Measurements from ENCODE around the gene PIGK. TPM values are rescaled to one million over a fixed set of nuclear protein-coding genes. Genes with fewer than 3 reads are reported as not detected.

Gene PIGK
- total RNA-seq, 4 donors from 2014 or later: 1.1 to 14.1 (median 8.3) TPM

DNA sequence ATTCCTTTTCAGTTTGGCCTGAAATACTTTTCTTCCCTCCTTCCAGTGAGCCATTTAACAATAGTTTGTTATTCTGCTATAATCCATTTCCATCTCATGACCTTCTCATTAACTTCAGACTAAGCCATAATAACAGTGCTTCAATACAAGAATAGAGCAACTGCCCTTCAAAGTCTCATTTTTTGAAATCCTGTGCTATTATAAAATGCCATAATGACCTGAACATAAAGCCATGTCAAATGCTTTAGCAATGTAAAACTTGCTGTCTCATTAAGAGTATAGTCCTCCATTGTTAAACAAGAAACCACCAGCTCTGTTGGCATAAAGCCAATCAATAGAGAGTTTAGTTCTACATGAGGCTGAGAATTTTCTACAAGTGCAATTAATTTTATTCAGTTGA lies 9.6 kb upstream of the PIGK start:
- Histone ChIP-seq H3K27me3 (no peaks in the 10 kb centered on the region), H3K4me1 (no peaks in the 10 kb centered on the region), H3K36me3 (no peaks in the 10 kb centered on the region), H3K9me3 (no peaks in the 10 kb centered on the region), H3K27ac (no peak overlapping the region), H3K4me3 (no peak overlapping the region)
- TF ChIP-seq, protein P1, sequence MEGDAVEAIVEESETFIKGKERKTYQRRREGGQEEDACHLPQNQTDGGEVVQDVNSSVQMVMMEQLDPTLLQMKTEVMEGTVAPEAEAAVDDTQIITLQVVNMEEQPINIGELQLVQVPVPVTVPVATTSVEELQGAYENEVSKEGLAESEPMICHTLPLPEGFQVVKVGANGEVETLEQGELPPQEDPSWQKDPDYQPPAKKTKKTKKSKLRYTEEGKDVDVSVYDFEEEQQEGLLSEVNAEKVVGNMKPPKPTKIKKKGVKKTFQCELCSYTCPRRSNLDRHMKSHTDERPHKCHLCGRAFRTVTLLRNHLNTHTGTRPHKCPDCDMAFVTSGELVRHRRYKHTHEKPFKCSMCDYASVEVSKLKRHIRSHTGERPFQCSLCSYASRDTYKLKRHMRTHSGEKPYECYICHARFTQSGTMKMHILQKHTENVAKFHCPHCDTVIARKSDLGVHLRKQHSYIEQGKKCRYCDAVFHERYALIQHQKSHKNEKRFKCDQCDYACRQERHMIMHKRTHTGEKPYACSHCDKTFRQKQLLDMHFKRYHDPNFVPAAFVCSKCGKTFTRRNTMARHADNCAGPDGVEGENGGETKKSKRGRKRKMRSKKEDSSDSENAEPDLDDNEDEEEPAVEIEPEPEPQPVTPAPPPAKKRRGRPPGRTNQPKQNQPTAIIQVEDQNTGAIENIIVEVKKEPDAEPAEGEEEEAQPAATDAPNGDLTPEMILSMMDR (IDR thresholded peaks at IDR 0.05): no peak
- no peak for TF ChIP-seq POLR2A (IDR thresholded peaks at IDR 0.05)
- no peak for TF ChIP-seq POLR2AphosphoS5 (IDR thresholded peaks at IDR 0.05)
- TF ChIP-seq EP300 (IDR thresholded peaks at IDR 0.05; ENCODE audit: low read depth): no peak
- intact Hi-C loops (cut with DNase I; ENCODE audit: low total_unique reads) (no loop called here), in situ Hi-C loops (cut with MboI; ENCODE audit: low pct_ligation_motif_present in 1 of 4, low pct_unique_long_range_greater_than_20kb in 1 of 4, low sequenced_read_pairs in 3 of 4) (no loop called here)
- no peak for DNase-seq

DNA sequence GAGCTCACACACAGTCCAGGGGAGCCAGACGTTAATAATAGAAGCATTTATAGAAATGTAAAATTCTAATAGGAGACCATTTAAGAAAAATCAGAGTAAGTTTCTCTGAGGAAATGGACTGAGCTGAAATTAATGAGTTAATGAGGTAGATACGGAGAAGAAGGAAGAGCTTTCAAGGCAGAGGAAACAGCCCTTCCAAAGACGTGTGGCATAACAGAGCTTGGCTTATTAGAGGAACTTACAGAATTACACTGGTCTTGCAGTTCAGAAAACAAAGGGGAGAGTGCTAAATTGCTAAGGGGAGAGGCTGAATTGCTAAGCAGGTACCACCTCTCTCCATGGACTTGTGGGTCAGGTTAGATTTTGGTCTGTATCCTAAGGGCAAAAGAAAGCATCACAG lies 8.2 kb upstream of the PIGK start:
- in situ Hi-C loops (cut with MboI; ENCODE audit: low pct_ligation_motif_present in 1 of 4, low pct_unique_long_range_greater_than_20kb in 1 of 4, low sequenced_read_pairs in 3 of 4): no loop called here
- H3K4me3 ChIP-seq: no peak overlapping the region
- H3K27ac ChIP-seq: no peak overlapping the region
- no peaks in the 10 kb centered on the region for H3K27me3 ChIP-seq
- intact Hi-C loops (cut with DNase I; ENCODE audit: low total_unique reads): no loop called here
- no peaks in the 10 kb centered on the region for H3K36me3 ChIP-seq
- DNase-seq: no peak
- no peak for TF ChIP-seq POLR2A (IDR thresholded peaks at IDR 0.05)
- TF ChIP-seq, protein P1 (IDR thresholded peaks at IDR 0.05): no peak
- TF ChIP-seq POLR2AphosphoS5 (IDR thresholded peaks at IDR 0.05): no peak
- no peak for TF ChIP-seq EP300 (IDR thresholded peaks at IDR 0.05; ENCODE audit: low read depth)
- H3K4me1 ChIP-seq: no peaks in the 10 kb centered on the region
- 40 to 48% methylated on average over 1 to 3 of the region's 3 CpGs for WGBS, 2 donors (ENCODE audit: low coverage in 1 of 2)
- no peaks in the 10 kb centered on the region for H3K9me3 ChIP-seq

DNA sequence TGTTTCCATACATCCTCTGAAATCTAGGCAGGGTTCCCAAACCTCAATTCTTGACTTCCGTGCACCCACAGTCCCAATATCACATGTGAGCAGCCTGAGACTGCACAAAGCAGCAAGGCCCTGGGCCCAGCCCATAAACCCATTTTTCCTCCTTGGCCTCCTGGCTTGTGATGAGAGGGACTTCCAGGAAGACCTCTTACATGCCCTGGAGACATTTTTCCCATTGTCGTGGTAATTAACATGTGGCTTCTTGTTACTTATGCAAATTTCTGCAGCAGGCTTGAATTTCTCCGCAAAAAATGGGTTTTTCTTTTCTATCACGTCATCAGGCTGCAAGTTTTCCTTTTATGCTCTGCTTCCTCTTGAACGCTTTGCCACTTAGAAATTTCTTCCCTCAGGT lies 3.3 kb upstream of the PIGK start:
- 86 to 93% methylated on average over 3 to 5 of the region's 5 CpGs for WGBS, 2 donors (ENCODE audit: low coverage in 1 of 2)
- Histone ChIP-seq H3K4me3 (no peak overlapping the region), H3K36me3 (no peaks in the 10 kb centered on the region), H3K27ac (no peak overlapping the region), H3K27me3 (no peaks in the 10 kb centered on the region), H3K4me1 (peaks cover 0 to 15% (median 9%) of the 10 kb centered on the region in 4 donors), H3K9me3 (no peaks in the 10 kb centered on the region)
- DNase-seq: no peak
- intact Hi-C loops (cut with DNase I; ENCODE audit: low total_unique reads): no loop called here
- in situ Hi-C loops (cut with MboI; ENCODE audit: low pct_ligation_motif_present in 1 of 4, low pct_unique_long_range_greater_than_20kb in 1 of 4, low sequenced_read_pairs in 3 of 4): no loop called here
- TF ChIP-seq POLR2AphosphoS5 (IDR thresholded peaks at IDR 0.05) (no peak), EP300 (IDR thresholded peaks at IDR 0.05; ENCODE audit: low read depth) (no peak), POLR2A (IDR thresholded peaks at IDR 0.05) (no peak)
- TF ChIP-seq, protein P1 (IDR thresholded peaks at IDR 0.05): no peak

DNA sequence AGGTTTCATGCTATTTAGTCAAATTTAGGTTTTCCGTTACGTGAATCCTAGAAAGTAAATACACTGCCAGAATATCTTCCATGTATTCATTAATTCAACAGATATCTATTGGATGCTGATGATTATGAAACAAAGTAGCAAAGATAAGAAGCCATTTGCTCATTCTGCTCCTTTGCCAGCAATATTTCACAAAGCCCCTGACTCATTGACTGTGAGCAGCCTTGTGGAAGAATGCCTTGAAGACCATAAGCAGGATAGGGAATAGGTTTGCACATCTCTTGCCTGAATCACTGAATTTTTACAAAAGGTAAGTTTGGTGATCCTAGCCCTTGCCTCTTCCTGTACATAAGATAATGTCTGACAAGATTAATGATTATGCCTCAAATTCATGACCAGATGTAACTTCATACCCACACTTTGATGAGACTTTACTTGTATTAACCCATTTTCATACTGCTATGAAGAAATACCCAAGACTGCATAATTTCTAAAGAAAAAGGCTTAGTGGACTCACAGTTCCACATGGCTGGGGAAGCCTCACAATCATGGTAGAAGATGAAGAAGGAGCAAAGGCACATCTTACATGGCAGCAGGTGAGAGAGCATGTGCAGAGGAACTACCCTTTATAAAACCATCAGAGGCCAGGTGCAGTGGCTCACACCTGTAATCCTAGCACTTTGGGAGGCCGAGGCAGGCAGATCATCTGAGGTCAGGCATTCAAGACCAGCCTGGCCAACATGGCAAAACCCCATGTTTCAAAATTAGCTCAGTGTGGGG lies 1.6 kb upstream of the PIGK start:
- TF ChIP-seq EP300 (IDR thresholded peaks at IDR 0.05; ENCODE audit: low read depth) (no peak), POLR2A (IDR thresholded peaks at IDR 0.05) (no peak), POLR2AphosphoS5 (IDR thresholded peaks at IDR 0.05) (no peak)
- TF ChIP-seq, protein P1 (IDR thresholded peaks at IDR 0.05): no peak
- no peaks in the 10 kb centered on the region for H3K9me3 ChIP-seq
- no peak overlapping the region for H3K27ac ChIP-seq
- no peak for DNase-seq
- intact Hi-C loops (cut with DNase I; ENCODE audit: low total_unique reads): no loop called here
- H3K36me3 ChIP-seq: no peaks in the 10 kb centered on the region
- 50 to 67% methylated on average over 2 to 3 of the region's 3 CpGs for WGBS, 2 donors (ENCODE audit: low coverage in 1 of 2)
- no peaks in the 10 kb centered on the region for H3K27me3 ChIP-seq
- H3K4me1 ChIP-seq: peaks cover 0 to 15% (median 9%) of the 10 kb centered on the region in 4 donors
- in situ Hi-C loops (cut with MboI; ENCODE audit: low pct_ligation_motif_present in 1 of 4, low pct_unique_long_range_greater_than_20kb in 1 of 4, low sequenced_read_pairs in 3 of 4): no loop called here
- no peak overlapping the region for H3K4me3 ChIP-seq
